ENCODE results near the gene ARFRP1. TPM values are rescaled to one million over a fixed set of nuclear protein-coding genes. Genes with fewer than 3 reads are reported as not detected.

Gene ARFRP1
- total RNA-seq, 1 experiment from 2014 or later = 42.7 TPM

- Histone ChIP-seq H2BK5ac (ENCODE audit: insufficient read length, low read length) (no peak overlapping the region), H4K20me1 (ENCODE audit: control insufficient read depth, insufficient read depth, insufficient read length) (no peaks in the 10 kb centered on the region), H3K9ac (ENCODE audit: extremely low read depth, insufficient read length, low read length) (no peak overlapping the region), H3K79me1 (ENCODE audit: insufficient read depth, low read depth, low read length, poor library complexity, severe bottlenecking) (peaks cover 7% of the 10 kb centered on the region), H3K23ac (ENCODE audit: insufficient read length, low read depth, low read length) (no peak overlapping the region), H4K91ac (ENCODE audit: insufficient read length, low read depth, low read length) (no peak overlapping the region), H3K4ac (ENCODE audit: low read depth, low read length) (no peak overlapping the region), H3K4me2 (ENCODE audit: insufficient read depth, insufficient read length, low read length) (no peak overlapping the region), H3K14ac (ENCODE audit: insufficient read depth, low read length) (no peak overlapping the region), H3K27ac (ENCODE audit: insufficient read length, low read depth, low read length) (no peak overlapping the region), H3K18ac (ENCODE audit: insufficient read length, low read depth, low read length) (no peak overlapping the region), H3K79me2 (ENCODE audit: insufficient read depth, low read length) (peaks cover 11% of the 10 kb centered on the region; the same call in 1 of the 2 replicates), H2BK20ac (ENCODE audit: low read depth, low read length, poor library complexity, severe bottlenecking) (no peak overlapping the region), H3K56ac (ENCODE audit: insufficient read length, low read depth, low read length) (no peak overlapping the region), H2BK120ac (ENCODE audit: low read depth, low read length, poor library complexity, severe bottlenecking) (no peak overlapping the region), H3K23me2 (ENCODE audit: insufficient read length, low read depth, low read length, poor library complexity, severe bottlenecking) (peaks cover 12% of the 10 kb centered on the region), H2AK5ac (ENCODE audit: insufficient read length, low read length) (no peak overlapping the region), H2AFZ (ENCODE audit: low read length) (no peak overlapping the region), H3K9me3 (ENCODE audit: control insufficient read depth, low read depth, low read length) (no peaks in the 10 kb centered on the region), H2BK12ac (ENCODE audit: insufficient read length, low read depth, low read length) (no peak overlapping the region), H3K27me3 (ENCODE audit: insufficient read depth, low read length) (no peaks in the 10 kb centered on the region), H3K4me1 (ENCODE audit: insufficient read depth, low read length) (no peaks in the 10 kb centered on the region), H2BK15ac (ENCODE audit: low read depth, low read length) (no peak overlapping the region), H3T11ph (ENCODE audit: low read length) (no peak overlapping the region), H4K5ac (ENCODE audit: insufficient read length, low read depth, low read length) (no peak overlapping the region), H4K8ac (replicated peaks; ENCODE audit: insufficient read length, low read depth, low read length) (no peak overlapping the region)
- H3K4me1 Mint-ChIP-seq = peaks cover 8 to 16% of the 10 kb centered on the region in 2 experiments
- DNase-seq = no peak
- TF ChIP-seq, protein P1, sequence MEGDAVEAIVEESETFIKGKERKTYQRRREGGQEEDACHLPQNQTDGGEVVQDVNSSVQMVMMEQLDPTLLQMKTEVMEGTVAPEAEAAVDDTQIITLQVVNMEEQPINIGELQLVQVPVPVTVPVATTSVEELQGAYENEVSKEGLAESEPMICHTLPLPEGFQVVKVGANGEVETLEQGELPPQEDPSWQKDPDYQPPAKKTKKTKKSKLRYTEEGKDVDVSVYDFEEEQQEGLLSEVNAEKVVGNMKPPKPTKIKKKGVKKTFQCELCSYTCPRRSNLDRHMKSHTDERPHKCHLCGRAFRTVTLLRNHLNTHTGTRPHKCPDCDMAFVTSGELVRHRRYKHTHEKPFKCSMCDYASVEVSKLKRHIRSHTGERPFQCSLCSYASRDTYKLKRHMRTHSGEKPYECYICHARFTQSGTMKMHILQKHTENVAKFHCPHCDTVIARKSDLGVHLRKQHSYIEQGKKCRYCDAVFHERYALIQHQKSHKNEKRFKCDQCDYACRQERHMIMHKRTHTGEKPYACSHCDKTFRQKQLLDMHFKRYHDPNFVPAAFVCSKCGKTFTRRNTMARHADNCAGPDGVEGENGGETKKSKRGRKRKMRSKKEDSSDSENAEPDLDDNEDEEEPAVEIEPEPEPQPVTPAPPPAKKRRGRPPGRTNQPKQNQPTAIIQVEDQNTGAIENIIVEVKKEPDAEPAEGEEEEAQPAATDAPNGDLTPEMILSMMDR (conservative IDR thresholded peaks at IDR 0.05) = no peak
- H3K9me3 Mint-ChIP-seq = peaks cover 0 to 3% of the 10 kb centered on the region in 2 experiments; a peak in 1 of 5 replicates
- no peak overlapping the region; a peak in 1 of 5 replicates for H3K4me3 Mint-ChIP-seq
- H3K36me3 Mint-ChIP-seq (ENCODE audit: insufficient read depth in 1 of 3, low read depth in 3 of 3) = peaks cover 50 to 65% (median 58%) of the 10 kb centered on the region in 3 experiments
- no peaks in the 10 kb centered on the region for H3K27me3 Mint-ChIP-seq (ENCODE audit: low read depth)
- WGBS (ENCODE audit: extremely low coverage, insufficient read length, low lambda C conversion rate) = no CpG with 5 or more reads among the region's 12 CpGs
- H3K27ac Mint-ChIP-seq = no peak overlapping the region
Observed at GRCh38 chr20:63711085-63711645, 3.4 kb upstream of the ARFRP1 start.
